AG10803 (cell line): Measurements from ENCODE around the gene FBXO22.

Experiments used
- DNase-seq: peaks from one replicate; pipeline ENCODE4 v3.0.0; 2010; ENCODE audit warnings: low read depth
- H3K4me3 ChIP-seq: 2 replicates; pipeline ENCODE4 v1.5.1; 2011; ENCODE audit warnings: mild to moderate bottlenecking, low read length, control low read depth
- TF ChIP-seq, protein P1 (sequence below): conservative IDR thresholded peaks from 2 replicates; pipeline ENCODE4 v1.5.1; 2011; ENCODE audit warnings: mild to moderate bottlenecking, low read length, control low read depth, inconsistent platforms

The FBXO22 gene

DNA sequence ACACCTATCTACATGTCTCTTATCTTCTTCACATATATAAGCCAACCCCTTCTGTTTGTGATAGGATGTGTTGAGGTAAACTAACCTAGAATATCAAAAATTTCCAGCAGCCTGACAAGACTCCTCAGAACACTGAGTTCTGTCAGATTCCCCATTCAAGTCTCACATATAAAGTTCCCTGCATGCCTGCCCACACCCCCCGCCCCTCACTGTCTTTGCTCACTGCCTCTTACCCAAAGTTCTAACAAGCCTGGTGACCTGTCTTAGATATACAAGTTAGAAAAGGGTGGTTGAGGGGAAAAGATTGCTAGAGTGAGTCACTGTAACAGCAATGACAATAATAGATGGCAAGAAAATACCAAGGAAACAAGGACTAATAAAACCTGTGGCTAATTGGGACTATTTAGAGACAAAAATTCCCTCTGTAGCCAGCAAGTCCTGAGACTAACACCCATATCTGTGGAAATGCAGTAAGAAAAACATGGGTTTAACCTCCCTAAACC, 40.1 kb downstream of the FBXO22 start:
- TF ChIP-seq, protein P1, sequence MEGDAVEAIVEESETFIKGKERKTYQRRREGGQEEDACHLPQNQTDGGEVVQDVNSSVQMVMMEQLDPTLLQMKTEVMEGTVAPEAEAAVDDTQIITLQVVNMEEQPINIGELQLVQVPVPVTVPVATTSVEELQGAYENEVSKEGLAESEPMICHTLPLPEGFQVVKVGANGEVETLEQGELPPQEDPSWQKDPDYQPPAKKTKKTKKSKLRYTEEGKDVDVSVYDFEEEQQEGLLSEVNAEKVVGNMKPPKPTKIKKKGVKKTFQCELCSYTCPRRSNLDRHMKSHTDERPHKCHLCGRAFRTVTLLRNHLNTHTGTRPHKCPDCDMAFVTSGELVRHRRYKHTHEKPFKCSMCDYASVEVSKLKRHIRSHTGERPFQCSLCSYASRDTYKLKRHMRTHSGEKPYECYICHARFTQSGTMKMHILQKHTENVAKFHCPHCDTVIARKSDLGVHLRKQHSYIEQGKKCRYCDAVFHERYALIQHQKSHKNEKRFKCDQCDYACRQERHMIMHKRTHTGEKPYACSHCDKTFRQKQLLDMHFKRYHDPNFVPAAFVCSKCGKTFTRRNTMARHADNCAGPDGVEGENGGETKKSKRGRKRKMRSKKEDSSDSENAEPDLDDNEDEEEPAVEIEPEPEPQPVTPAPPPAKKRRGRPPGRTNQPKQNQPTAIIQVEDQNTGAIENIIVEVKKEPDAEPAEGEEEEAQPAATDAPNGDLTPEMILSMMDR = no peak
- no peak overlapping the region for H3K4me3 ChIP-seq
- no peak for DNase-seq

DNA sequence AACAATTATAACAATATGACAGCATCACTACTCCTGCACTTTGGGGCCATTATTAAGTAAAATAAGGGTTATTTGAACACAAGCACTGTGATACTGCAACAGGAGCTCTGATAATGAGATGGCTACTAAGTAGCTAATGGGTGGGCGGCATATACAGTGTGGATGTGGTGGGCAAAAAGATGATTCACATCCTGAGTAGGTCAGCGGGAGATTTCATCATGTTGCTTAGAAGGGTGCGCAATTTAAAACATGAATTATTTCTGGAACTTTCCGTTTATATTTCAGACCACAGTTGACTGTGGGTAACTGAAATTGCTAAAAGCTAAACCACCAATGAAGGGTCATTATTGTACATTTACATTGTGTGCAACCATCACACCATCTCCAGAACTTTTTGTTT, 42.3 kb downstream of the FBXO22 start:
- H3K4me3 ChIP-seq = no peak overlapping the region
- DNase-seq = peak; percentile 16
- TF ChIP-seq, protein P1 = no peak

DNA sequence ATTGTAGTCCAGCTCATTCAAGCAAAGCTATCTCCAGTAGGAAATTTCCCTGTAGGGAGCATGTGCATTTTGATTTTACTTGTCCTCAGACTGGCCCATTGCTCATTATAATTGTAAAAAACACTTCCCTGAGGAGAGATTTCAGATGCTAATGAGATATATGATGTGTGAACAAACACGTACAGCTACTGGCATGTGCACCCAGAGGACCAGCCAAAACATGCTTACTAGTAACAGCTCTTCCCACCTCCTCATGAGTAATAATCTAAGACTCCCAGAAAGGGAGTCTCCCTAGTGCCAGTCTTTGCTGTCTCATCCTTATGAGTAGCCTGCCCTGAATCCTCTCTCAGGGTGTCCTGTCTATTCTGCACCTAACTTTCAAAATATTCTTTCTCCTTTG, 43.4 kb downstream of the FBXO22 start:
- H3K4me3 ChIP-seq = no peak overlapping the region
- DNase-seq = peak; percentile 88
- TF ChIP-seq, protein P1 = no peak

DNA sequence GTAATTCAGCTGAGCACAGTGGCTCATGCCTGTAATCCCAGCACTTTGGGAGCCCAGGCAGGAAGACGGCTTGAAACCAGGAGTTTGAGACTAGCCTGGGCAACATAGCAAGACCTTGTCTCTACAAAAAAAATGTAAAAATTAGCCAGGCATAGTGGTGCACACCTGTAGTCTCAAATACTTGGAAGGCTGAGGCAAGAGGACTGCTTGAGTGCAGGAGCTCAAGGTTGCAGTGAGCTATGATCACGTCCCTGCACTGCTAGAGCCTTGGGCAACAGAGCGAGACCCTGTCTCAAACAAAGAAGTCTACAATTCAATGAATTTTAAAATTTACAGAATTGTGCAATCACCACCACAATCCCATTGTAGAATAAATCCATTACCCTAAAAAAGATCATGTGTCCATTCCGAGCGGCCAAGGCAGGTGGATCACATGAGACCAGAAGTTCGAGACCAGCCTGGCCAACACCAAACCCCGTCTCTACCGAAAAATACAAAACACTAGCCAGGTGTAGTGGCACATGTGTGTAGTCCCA, 45.2 kb downstream of the FBXO22 start:
- no peak for DNase-seq
- H3K4me3 ChIP-seq = no peak overlapping the region
- TF ChIP-seq, protein P1 = no peak

DNA sequence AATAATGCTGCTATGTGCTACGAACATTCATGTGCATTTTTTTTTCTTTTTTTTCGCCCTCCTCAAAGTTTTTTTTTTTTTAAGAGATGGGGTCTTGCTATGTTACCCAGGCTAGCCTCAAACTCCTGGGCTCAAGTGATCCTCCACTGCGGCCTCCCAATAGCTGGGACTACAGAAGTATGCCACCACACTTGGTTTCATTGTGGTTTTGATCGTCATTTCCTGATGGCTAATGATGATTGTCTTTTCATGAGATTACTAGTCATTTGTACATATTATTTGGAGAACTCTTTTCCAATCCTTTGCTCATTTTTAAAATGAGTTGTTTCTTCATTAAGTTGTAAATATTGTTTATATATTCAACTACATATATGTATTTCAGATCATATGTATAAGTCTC, 48.8 kb downstream of the FBXO22 start:
- no peak for DNase-seq
- TF ChIP-seq, protein P1 = no peak
- H3K4me3 ChIP-seq = no peak overlapping the region

DNA sequence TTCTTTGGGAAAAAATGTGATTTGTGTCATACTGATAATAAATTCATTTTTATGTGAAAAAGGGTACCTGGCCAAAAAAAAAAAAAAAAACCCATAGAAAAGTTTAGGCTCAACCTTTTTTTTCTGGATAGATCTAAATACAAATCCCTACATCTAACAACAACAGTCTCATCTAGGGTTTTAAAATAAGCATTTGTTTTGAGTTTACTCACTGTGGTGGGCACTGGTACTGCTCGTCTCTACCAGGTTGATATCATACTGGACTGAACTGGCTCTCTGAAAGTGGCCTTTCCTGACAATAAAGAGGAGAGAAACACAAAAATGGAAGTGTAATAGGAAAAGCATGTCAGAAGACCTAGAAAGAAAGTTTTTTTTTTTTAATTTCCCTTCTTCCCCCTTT, 52.0 kb downstream of the FBXO22 start:
- H3K4me3 ChIP-seq = no peak overlapping the region
- DNase-seq = no peak
- TF ChIP-seq, protein P1 = no peak

DNA sequence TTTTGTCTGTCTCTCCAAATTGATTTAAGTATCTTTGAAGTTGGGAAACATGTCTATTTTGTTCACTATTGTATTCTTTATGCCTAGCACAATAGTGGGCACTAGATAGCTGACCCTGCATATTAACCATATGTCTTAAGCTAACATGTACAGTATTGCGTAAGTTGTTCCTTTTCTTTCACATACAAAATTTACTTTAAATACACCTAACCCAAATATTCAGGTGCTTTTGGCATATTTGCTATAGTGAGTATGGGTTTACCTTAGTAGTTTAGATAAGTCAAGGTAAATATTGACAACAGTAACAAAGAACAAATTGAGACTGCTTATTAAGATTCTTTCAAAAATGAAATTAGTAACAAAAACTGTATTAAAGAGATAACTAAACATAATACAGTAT, 57.7 kb downstream of the FBXO22 start:
- TF ChIP-seq, protein P1 = no peak
- H3K4me3 ChIP-seq = no peak overlapping the region
- DNase-seq = no peak
